AG04449 (cell line): ENCODE measurements around the gene INO80C.

Experiments used
- CTCF ChIA-PET: fragments of 350-600 bp; formaldehyde crosslinking; extraction: SDS; loops from one replicate; lab custom pipeline; 2021; ENCODE audit warnings: antibody characterized with exemption; lab: Yijun Ruan, JAX
- POLR2A ChIA-PET: fragments of 400-600, 350-600 bp; formaldehyde crosslinking; extraction: SDS; loops from one replicate; lab custom pipeline; 2020; ENCODE audit warnings: antibody characterized with exemption, inconsistent platforms; lab: Yijun Ruan, JAX
- DNase-seq: peaks from one replicate; pipeline ENCODE4 v3.0.0-alpha.2; 2010; ENCODE audit warnings: low read depth, low spot score
- H3K4me3 ChIP-seq: 2 replicates; pipeline ENCODE4 v1.5.1; 2011; ENCODE audit warnings: low read depth, mild to moderate bottlenecking, control low read depth, low read length
- CTCF ChIP-seq: IDR thresholded peaks from one replicate; pipeline ENCODE4 v1.5.1; 2011; ENCODE audit warnings: mild to moderate bottlenecking, moderate library complexity, low read length, control low read depth, inconsistent platforms; ENCODE audit not compliant: insufficient read depth; ENCODE audit errors: missing control alignments

Gene INO80C

DNA sequence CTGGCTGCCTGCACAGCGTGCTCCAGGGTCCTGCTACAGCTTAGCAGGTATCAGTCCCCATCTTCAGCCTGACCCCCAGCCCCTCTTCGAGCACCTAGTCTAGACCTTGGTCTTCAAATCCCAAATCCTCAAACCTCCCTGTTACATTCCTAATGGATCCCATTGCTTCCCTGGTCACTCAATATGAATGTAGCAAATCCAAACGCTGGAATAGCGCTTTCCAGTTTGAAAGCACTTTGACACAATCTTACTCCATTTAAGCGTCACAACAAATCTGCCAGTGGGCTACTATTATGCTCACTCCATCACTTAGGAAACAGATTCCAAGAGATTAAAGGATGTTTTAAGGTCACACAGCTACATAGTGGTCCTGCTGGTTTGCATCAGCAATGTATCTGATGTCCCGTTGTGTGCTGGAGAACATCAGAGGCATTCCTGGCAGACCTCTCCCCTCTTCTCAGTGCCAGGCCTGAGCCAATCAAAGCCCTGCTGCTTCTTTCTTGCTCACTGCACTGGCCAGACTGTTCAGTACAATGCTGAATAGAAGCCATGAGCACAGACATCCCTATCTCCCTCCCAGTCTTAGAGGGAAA lies 11.1 kb upstream of the INO80C start:
- CTCF ChIA-PET: no interaction called here
- TF ChIP-seq CTCF: no peak
- no peak for DNase-seq
- POLR2A ChIA-PET: no interaction called here
- no peak overlapping the region for H3K4me3 ChIP-seq

DNA sequence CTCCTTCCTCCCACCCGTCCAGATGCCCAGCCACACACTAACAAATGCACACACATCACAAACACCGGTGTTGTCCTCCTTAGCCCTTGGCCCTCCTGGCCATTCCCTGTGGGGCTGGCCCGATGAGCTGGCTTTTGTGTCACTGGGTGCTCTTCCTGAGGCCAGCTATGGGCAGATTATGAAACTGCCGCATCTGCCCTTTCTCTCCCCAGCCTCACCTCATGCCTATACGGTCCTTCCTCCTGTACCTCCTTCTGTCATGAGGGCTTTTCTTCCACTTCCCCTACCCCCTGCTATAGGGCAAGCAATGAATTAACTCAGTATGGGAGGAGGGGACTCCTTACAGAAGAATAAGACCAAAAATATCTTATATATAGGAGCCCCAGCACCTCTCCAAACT lies 10.3 kb upstream of the INO80C start:
- ChIA-PET POLR2A (no interaction called here), CTCF (no interaction called here)
- DNase-seq: no peak
- H3K4me3 ChIP-seq: no peak overlapping the region
- no peak for TF ChIP-seq CTCF

GRCh38 chr18:35507623-35508022 lies 9.9 kb upstream of the INO80C start:
- CTCF ChIA-PET: no interaction called here
- no peak for TF ChIP-seq CTCF
- POLR2A ChIA-PET: no interaction called here
- DNase-seq: no peak
- H3K4me3 ChIP-seq: no peak overlapping the region

- no peak overlapping the region for H3K4me3 ChIP-seq
- no peak for TF ChIP-seq CTCF
- ChIA-PET POLR2A (no interaction called here), CTCF (no interaction called here)
- DNase-seq: no peak
Observed at GRCh38 chr18:35507192-35507591, 9.4 kb upstream of the INO80C start.

DNA sequence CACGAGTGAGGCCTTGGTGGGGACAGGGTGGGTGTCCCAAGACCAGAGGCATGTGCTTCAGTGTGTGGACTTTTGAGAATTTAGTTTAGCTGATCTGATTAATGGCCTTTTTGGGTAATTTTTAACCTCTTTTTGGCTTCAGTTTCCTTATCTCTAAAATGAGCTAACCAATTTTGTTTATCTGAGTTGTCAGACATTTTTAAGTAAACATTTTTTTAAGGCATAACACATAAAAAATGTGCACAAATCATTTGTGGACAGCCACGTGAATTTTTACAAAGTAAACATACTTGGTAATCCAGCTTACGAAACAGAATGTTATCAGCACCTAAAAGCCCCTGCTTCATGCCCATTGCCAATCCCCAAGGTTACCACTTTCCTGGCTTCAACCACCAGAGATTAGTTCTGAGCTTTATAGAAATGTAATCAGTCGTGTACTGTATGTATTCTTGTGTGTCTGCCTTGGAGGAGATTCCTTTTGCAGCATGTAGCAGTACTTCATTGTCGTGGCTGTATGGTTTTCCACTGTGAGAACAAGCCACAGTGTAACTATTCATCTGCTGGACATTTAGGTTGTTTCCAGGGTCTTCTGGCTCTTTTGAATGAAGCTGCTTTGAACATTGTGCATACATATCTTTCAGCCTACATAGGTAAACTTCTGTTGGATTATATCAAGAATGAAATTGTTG lies 8.4 kb upstream of the INO80C start:
- POLR2A ChIA-PET: interaction anchor here (0.5 kb wide), 1 partner anchor 164 kb away, joined by 3 read pairs; no protein-coding TSS in a partner anchor
- CTCF ChIA-PET: no interaction called here

GRCh38 chr18:35504996-35505395 lies 7.2 kb upstream of the INO80C start:
- POLR2A ChIA-PET: no interaction called here
- no peak for TF ChIP-seq CTCF
- no peak overlapping the region for H3K4me3 ChIP-seq
- CTCF ChIA-PET: no interaction called here
- no peak for DNase-seq

More for the DNA sequence above, 8.4 kb upstream of the INO80C start:
- TF ChIP-seq CTCF: no peak
- no peak for DNase-seq
- no peak overlapping the region for H3K4me3 ChIP-seq
